Stimulated activated CD8-positive, alpha-beta memory T cell treated with anti-CD3 and anti-CD28 coated beads, Interleukin-7, amount 100 ng/mL, for 24 hours (primary cell): Measurements from ENCODE around the gene IPCEF1.
"Not testable (repeated sequence)": the region's sequence is repeated elsewhere in the genome, so short reads cannot be mapped to it uniquely, and the experiment has no call there.

Source experiments
- DNase-seq: peaks from one replicate; pipeline ENCODE4 v3.0.0-alpha.2; 2020; ENCODE audit warnings: low read depth

The IPCEF1 gene

DNA sequence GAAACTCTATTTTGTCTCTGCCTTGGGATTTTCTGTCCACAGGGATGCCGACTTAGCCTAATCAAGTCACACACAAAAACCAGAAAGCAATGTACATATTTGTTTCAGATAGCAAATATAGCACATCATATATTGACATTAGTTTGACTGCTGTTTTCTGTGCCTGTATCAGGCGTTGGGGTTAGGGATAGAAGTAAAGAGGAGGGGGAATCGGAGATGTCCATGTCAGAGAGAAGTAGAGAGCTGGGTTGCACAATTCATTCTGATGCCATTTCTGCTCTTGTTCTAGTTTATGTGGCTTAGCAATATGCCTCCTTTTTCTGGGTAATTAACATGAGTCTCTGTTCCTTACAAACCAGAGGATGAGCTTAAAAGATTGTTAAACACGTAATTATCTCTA lies 14.7 kb upstream of the IPCEF1 start:
- no peak for DNase-seq

DNA sequence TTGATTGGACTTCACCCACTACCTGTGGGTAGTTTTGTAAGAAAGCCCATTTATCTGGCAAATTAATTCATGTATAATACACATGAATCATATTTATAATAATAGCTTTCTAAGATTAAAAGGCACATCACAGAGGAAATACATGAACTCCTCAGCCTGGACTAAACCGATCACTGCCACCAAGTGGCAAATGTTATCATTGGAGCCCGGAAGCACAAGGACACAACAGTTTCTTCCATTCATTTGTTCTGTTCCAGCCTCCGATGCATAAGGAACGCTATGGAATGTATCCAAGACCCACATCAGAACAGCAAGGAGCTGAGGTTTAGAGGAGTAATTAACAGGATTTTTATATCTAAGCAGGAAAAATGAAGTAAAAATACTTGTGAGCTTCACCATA lies 13.9 kb upstream of the IPCEF1 start:
- no peak for DNase-seq

DNA sequence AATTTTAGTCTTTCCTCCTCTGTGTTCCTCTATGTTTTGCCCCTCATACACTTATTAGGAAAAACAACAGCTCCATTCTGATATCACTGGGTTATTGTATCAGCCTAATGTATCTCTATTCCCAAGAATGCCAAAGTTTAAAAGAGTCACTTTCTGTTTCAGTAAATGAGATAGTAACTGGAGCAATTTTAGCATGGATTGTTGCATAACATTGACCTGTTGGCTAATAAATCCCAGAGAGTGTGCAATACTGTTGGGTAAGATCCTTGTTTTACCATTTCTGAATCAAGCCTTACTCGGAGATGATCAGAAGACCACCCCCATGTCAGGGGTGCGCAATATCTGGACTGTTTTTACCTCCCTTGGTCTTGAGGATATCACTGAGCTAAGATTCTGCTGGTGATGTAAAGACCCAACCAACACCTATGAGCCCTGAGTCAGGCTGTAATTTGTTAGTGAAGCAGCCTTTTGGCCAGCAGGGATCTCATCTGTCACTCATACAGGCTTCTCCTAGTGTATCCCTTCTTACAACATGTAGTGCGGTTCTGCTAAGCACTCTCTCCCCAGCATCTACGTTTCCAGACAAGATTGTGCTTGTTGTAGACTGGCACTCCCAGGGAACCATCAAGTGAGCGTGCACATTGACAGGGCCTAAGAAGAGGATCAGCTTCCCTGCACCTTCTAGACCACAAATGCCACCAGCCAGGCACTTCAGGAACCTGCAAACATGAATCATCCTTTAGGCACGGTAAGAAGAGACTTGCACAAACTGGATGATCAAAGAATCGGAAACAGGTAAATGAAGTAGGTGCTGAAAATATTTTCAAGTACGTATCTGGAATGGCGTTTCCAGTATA lies 11.5 kb upstream of the IPCEF1 start:
- no peak for DNase-seq

DNA sequence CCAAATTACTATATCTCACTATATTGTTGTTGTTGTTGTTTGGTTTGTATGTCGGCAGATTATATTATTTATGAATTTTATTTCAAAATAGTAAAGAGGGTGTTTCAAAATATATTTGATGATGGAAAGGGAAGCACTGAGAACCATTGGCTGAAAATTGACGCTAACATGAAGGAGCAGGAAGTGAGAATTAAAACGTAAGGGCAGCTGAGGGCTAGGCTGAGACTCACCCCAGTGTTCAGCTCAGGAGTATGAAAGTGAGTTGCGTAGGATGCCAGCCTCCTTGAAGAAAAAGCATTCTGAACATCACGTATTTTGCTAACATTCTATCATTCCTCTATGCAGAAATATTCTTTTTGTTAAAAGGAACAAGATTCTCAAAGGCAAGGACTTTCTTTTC lies 10.7 kb upstream of the IPCEF1 start:
- DNase-seq, result no peak

DNA sequence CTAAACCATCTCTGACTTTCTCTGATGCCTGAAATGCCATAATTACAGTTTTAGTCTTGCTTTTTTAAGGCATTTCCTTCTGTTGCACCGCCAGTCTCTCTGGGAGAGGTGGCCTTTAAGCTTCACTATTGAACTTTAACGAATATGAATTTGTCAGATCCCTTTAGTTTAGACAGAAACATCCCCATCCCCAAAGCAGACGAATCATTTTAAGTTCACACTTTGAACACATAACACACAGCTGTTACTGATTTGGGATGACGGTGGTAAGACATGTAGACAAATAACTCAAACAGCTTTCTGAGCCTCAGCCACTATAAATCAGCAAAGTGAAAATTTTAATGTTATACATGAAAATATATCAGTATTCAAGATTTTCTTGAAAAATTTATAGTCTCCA lies 7.2 kb upstream of the IPCEF1 start:
- no peak for DNase-seq

DNA sequence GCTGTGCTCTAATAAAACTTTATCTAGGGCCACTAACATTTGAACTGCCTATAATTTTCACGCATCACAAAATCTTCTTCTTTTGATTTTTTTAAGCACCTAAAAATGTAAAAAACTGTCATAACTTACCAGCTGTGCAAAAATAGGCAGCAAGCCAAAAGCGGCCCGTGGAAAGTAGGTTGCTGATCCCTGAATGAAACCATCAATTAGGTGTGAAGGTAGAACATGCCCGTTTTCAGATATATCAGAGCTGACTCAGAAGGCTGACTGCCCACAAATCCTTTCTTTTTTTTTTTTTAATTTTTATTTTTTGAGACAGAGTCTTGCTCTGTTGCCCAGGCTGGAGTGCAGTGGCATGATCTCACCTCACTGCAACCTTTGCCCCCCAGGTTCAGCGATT lies 4.9 kb upstream of the IPCEF1 start:
- no peak for DNase-seq

DNA sequence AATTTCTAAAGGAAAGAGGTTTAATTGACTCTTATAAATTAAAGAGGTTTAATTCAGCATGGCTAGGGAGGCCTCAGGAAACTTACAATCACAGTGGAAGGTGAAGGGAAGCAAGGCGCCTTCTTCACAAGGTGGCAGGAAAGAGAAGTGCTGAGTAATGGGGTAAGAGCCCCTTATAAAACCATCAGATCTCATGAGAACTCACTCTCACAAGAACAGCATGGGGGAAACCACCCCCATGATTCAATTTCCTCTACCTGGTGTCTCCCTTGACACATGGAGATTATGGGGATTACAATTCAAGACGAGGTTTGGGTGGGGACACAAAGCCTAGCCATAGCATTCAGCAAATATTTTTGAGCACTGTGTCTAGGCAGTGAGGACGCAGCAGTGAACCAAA lies 3.9 kb upstream of the IPCEF1 start:
- DNase-seq, result no peak

DNA sequence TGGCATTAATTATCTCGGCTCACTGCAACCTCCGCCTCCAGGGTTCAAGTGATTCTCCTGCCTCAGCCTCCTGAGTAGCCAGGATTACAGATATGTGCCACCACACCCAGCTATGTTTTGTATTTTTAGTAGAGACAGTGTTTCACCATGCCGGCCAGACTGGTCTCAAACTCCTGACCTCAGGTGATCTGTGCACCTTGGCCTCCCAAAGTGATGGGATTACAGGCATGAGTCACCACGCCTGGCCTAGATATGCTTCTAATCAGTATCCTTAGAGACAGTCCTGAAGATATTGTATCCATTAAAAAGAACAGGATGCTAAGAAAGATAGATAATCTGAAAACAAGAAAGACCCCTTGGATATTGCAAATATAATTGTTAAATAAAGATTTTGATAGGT lies 3.1 kb upstream of the IPCEF1 start:
- DNase-seq, result no peak

DNA sequence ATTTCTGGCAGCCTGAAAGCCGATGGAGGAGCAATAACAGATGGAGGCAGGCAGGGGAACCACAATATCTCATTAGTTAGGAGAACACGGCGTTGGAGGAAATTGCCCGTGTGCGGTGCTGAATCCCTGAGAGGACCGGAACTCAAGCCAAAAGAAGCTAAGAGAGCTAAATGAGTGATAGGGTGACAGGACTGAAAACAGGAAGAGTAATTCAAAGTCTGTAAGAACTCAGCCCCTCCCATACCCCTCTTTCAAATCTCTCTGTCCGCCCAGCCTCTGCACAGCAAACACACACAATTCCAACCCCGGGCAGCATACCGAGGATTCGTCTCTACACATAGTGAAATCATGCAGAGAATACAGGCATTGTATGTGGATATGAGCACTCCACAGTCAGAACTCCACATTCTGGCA lies 2.6 kb upstream of the IPCEF1 start:
- no peak for DNase-seq

DNA sequence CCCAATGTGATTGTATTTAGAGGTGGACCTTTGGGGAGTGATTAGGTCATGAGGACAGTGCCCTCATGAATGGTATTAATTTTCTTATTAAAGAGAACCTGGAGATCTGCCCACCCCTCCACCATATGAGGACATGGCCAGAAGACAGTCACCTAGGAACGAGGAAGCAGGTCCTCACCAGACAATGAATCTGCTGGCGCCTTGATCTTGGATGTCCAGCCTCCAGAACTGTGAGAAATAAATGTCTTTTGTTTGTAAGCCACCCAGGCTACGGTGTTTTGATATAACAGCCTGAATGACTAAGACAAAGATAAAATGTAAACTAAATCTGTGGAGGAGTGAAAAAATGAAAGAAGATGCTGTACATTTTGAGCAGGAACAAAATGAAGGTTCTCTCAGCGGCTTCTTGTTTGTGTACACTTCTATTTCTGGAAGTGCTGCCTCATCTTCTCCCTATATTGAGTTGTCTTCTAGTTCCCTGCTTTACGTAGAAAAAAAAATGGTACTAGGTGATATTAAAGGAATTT lies 1.5 kb upstream of the IPCEF1 start:
- no peak for DNase-seq

DNA sequence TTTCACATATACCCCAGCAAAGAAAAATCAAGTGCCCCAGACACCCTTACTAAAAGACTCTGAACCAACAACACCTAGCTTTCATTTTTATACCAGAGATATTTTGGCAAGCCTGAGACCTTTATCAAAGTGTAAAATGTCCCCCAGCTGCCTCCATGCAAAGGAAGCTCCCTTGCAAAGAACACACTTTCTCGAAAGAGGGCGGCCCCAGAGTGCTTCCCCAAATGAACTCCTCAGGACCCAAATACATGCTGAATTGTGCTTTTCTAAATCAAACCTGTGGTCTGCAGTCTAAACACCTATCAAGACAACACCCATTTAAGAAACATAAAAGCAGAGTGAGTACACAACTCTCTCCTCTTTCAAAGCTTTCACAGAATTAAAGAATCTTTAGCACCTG lies 490 bp downstream of the IPCEF1 start:
- DNase-seq, result no peak

DNA sequence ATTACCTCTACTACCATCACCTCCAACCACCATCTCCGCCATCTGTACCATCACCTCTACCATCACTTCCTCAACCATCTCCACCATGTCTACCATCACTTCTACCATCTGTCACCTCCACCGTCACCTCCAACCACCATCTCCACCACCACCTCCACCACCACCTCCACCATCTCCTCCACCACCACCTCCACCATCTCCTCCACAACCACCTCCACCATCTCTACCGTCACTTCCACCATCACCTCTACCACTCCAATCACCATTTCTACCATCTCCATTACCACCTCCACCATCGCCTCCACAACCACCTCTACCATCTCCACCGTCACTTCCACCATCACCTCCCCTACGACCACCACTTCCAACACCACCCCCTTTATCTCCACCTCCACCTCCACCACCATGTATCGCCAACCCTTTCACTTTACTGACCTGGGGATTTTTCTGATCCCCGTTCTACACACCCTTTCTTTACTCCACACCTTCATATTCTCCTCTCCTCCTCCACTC lies 2.3 kb downstream of the IPCEF1 start:
- no peak for DNase-seq

DNA sequence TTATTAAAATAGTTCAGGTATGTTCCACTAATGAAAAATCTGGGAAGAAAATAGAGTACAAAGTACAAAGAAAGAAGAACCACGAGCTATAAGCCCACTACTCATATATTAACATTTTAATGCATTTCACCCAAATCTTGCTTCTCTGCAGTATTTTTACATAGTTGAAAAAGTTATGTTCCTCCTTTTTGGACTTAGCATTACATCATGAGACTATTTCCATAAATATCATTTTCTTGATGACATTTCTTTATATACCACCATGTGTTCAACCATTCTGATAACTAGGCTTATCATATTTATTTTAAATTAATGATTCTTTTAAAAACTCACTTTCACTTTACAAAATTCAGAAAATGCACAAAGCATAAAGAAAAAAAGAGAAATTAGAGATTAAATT lies 3.0 kb downstream of the IPCEF1 start:
- no peak for DNase-seq

DNA sequence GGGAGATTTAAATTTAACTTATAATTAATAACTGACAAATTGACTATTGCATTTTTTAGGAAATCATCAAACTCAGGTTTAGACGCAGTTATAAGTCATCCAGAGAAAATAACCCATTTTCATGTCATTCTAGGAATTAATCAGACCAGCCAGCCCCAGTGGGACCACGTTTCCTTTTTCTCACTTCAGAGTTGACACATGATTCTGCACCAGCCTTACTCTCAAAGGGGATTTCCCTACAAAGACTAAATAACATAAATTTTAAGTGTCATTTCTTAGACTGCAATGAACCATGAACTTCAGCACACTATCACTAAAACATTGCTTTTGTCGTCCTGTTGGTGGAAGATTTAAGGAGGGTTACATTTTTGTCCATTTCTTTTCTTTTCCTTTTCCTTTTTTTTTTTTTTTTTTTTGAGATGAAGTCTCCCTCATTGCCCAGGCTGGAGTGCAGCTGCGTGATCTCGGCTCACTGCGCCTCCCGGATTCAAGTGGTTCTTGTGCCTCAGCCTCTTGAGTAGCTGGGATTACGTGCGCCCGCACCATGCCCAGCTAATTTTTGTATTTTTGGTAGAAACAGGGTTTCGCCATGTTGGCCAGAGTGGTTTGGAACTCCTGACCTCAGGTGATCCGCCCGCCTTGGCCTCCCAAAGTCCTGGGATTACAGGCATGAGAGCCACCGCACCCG lies 3.6 kb downstream of the IPCEF1 start:
- DNase-seq, result no peak

DNA sequence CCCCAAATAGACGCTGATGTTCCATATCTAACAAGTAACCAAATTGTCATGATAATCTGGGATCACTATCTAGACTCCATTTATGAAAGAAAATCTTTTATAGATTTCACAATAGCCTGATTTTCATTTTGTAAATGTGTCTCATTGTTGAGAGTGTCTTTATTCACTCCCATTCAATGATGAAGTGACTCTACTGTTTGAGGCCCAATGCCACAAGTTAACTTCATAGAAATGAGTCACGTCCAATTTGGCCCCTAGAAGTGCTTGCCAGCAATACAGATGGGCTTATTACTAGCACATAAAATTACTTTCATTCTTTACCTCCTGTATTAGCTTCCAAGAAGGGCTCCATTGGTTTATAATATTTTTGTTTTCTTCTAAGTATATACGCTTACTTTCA lies 6.3 kb downstream of the IPCEF1 start:
- DNase-seq, result no peak

DNA sequence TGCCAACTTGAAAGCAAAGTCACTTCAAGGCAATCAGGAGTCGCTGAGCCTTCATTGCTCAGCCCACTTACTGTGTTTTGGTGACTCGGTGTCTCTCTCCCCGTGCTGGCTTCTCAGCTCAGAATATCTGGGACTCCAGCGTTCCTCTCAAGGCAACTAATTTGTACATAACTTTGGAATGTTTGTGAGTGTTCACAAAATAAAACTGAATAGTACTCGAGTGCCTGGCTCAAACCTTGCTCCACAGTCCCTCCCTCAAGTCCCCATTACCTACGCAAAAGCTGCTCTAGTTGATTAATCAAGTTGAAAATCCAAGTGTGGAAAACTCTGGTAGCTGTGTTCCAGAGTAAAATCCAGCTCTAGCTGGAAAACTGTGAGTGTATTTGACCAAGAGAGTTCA lies 8.6 kb downstream of the IPCEF1 start:
- DNase-seq, result no peak

DNA sequence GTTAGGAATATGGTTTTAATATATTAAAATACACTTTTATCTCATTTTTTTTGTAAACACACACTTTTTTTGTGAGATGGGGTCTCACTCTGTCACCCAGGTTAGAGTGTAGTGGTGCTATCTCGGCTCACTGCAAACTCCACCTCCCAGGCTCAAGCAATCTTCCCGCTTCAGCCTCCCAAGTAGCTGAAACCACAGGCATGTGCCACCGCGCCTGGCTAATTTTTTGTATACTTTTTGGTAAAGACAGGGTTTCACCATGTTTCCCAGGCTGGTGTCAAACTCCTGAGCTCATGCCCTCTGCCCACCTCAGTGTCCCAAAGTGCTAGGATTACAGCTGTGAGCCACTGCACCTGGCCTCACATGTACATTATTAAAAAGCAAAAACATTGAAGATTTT lies 10.8 kb downstream of the IPCEF1 start:
- DNase-seq, result no peak

DNA sequence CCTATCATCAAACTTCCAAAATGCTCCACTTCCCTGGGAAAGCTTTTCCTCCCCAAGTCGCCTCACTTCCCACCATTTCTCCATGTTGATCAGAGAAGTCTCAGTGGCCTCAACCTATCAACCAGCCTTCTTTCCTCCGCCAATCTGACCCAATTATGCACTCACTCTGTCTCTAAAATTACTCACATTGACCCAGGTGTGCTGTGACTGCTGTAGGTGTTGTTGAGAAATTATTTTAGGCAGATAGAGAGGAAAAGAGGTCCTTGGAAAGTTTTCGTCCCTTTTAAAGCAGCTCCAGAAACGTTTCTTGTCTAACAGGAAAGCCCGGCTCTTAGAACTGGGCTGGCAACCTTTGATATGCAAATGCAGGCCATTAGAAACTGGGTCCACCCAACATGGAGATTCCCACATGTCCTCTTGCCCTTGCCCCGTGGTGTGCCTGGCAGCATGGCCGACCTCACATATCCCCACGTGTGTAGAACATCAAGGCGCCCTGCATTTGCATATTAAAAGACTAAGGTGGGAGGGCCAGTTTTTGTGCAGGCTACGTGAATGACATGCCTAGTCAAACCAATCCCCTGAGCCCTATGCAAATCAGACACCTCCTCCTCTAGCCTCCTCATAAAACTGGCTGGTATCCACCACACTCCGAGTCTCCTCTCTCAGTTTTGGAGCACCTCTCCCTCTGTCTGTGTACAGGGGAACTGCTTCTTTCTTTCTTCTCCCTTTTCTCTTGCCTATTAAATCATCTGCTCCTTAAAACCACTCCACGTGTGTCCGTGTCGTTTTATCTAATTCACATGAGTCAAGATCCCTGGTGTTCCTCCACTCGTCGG lies 12.9 kb downstream of the IPCEF1 start:
- no peak for DNase-seq

DNA sequence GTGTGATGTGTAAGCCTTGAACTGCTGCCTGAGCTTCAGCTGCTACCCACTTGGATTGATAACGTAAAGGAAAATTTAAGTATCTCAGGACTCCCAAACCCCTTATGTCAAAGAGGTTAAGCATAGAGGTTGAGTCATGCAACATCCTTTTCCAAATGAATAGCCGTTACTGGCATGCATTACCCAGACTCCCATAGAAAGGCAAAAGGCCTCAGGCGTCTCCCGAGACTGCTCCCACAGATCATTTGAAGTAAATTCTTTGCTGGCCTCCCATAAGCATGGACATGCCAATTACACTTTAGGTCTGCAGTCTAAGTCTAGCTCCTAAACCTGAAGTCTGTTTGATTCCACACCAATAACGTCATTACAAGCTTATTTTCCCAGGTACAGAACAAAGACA lies 14.7 kb downstream of the IPCEF1 start:
- DNase-seq, result no peak

DNA sequence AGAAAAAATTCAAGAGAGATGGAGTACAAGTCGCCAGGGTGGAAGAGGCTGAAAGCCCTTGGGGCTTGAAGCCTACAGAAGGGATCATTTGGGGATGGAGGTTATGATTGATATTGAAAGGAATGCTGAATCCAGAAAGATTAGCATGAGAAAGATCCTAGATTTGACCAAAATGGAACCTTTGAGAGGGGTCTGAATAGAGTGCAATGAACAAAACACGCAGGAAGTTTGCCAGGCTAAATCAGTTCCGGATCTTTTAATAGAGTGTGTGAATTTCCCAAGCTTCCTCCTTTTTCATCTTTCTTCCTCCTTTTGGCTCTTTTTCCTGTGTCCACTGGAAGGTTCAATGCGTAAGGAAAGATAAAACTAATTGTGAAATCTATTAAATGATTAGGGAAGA lies 15.3 kb downstream of the IPCEF1 start:
- DNase-seq, result no peak

DNA sequence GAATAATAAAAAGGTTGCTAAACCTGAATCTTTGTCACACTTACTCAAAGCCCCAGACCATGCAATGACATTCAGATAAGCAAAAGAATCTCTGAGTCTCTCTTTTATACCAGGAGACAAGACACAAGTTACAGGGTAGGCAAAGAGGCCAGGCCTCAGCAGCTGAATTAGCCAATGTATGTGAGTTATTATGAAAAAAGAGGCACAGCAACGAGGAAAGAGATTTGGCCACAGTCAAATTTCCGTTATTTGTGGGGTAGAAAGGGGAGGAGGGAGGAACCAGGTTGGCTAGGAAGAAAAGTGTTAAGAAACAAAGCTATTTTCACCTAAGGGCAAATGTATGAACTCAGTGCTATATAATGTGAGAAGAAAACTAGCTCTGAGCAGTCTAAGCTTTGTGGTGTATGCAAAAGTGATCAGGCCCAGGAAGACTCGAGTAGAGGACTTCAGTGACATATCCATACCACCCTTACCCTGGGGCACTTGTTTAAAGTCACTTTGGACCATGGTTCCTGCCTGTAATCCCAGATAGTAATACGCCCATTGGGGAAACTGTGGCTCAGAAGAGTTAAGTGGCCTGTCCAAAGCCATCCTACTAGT lies 19.1 kb downstream of the IPCEF1 start:
- DNase-seq, result no peak

DNA sequence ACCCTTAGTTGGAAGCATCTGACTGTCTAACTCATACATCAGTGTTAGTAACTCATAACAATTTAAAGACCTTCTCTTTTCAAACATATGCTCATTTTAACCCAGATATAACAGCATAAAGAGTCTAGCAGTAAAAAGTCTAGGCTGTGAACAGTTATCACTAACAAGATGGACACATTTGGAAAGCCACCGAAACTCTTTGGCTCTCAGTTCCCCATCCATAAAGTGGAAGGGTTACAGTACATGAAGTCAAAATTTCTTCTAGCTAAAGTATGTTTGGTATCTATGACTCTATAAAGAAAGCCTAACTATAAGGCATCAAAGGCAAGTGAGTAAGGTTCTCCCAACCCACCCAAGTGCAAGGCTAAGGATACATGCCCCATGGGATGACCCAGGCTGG lies 22.5 kb downstream of the IPCEF1 start:
- not testable (repeated sequence) for DNase-seq
